Neural progenitor cell (in vitro differentiated cells): ENCODE measurements around the gene KLHL18. TPM values are rescaled to one million over a fixed set of nuclear protein-coding genes. Genes with fewer than 3 reads are reported as not detected.
"Not testable (repeated sequence)": the region's sequence is repeated elsewhere in the genome, so short reads cannot be mapped to it uniquely, and the experiment has no call there.

Source experiments
- DNase-seq: peaks from one replicate; pipeline ENCODE4 v3.0.0-alpha.2; 2016; ENCODE audit warnings: low spot score
- H2AFZ ChIP-seq: fragments of 200-600 bp; sonication (generic); replicated peaks from 2 replicates; pipeline ENCODE4 v1.6.1; 2016; ENCODE audit warnings: antibody characterized with exemption
- H3F3A ChIP-seq: fragments of 200-600 bp; sonication (generic); 2 replicates; pipeline ENCODE4 v1.6.1; 2016; ENCODE audit warnings: antibody characterized with exemption, low read depth
- H3K27ac ChIP-seq: fragments of 200-600 bp; sonication (generic); 2 replicates; pipeline ENCODE4 v1.5.1; 2016; ENCODE audit warnings: mild to moderate bottlenecking
- H3K27me3 ChIP-seq: fragments of 200-600 bp; sonication (generic); 2 replicates; pipeline ENCODE4 v1.6.1; 2016; ENCODE audit warnings: mild to moderate bottlenecking, moderate library complexity
- H3K36me3 ChIP-seq: fragments of 200-600 bp; sonication (generic); 2 replicates; pipeline ENCODE4 v1.5.1; 2016
- H3K4me1 ChIP-seq: fragments of 200-600 bp; sonication (generic); 2 replicates; pipeline ENCODE4 v1.6.1; 2016; ENCODE audit warnings: mixed run types
- H3K4me2 ChIP-seq: fragments of 200-600 bp; sonication (generic); 2 replicates; pipeline ENCODE4 v1.6.1; 2016
- H3K4me3 ChIP-seq: fragments of 200-600 bp; sonication (generic); 2 replicates; pipeline ENCODE4 v1.5.1; 2016
- H3K79me2 ChIP-seq: fragments of 200-600 bp; sonication (generic); 2 replicates; pipeline ENCODE4 v1.6.1; 2016; ENCODE audit warnings: low read depth
- H3K9ac ChIP-seq: fragments of 200-600 bp; sonication (generic); 2 replicates; pipeline ENCODE4 v1.6.1; 2016
- H3K9me3 ChIP-seq: fragments of 200-600 bp; sonication (generic); 2 replicates; pipeline ENCODE4 v1.5.1; 2016; ENCODE audit warnings: low read depth
- H4K20me1 ChIP-seq: fragments of 200-600 bp; sonication (generic); 2 replicates; pipeline ENCODE4 v1.6.1; 2016; ENCODE audit warnings: low read depth
- H3K27ac Mint-ChIP-seq: 3 replicates; pipeline ENCODE4 v1.8.0; 2021; ENCODE audit warnings: mixed read lengths
- H3K27me3 Mint-ChIP-seq: 2 replicates; pipeline ENCODE4 v1.8.0; 2022; ENCODE audit warnings: low read depth, mild to moderate bottlenecking, inconsistent platforms, moderate library complexity, mixed read lengths; ENCODE audit not compliant: insufficient read depth
- H3K36me3 Mint-ChIP-seq: 3 replicates; pipeline ENCODE4 v1.8.0; 2021; ENCODE audit warnings: mixed read lengths
- H3K4me1 Mint-ChIP-seq: 3 replicates; pipeline ENCODE4 v1.8.0; 2021; ENCODE audit warnings: mixed read lengths
- H3K4me3 Mint-ChIP-seq: 3 replicates; pipeline ENCODE4 v1.8.0; 2021; ENCODE audit warnings: mild to moderate bottlenecking, moderate library complexity, mixed read lengths
- H3K9me3 Mint-ChIP-seq: 3 replicates; pipeline ENCODE4 v1.8.0; 2020; ENCODE audit warnings: mixed read lengths
- CTCF ChIP-seq: fragments of 200-600 bp; sonication (generic); IDR thresholded peaks from 2 replicates; pipeline ENCODE4 v1.5.1; 2017; ENCODE audit warnings: antibody characterized with exemption, mild to moderate bottlenecking
- EZH2 ChIP-seq: fragments of 200-600 bp; sonication (generic); IDR thresholded peaks from 2 replicates; pipeline ENCODE4 v1.6.1; 2017; ENCODE audit warnings: antibody characterized with exemption, mild to moderate bottlenecking, moderate library complexity
- EZH2phosphoT487 ChIP-seq: fragments of 200-600 bp; sonication (generic); IDR thresholded peaks from 2 replicates; pipeline ENCODE4 v1.6.1; 2017; ENCODE audit warnings: antibody characterized with exemption
- total RNA-seq: library from RNA; depleted of rRNA; stranded (reverse); fragments of >200 nt; gene quantifications from 2 replicates; pipeline ENCODE4 v1.2.3, GENCODE V29; 2015; ENCODE audit warnings: low replicate concordance

KLHL18 gene
- total RNA-seq, 1 donor from 2014 or later = 7.3 TPM

DNA sequence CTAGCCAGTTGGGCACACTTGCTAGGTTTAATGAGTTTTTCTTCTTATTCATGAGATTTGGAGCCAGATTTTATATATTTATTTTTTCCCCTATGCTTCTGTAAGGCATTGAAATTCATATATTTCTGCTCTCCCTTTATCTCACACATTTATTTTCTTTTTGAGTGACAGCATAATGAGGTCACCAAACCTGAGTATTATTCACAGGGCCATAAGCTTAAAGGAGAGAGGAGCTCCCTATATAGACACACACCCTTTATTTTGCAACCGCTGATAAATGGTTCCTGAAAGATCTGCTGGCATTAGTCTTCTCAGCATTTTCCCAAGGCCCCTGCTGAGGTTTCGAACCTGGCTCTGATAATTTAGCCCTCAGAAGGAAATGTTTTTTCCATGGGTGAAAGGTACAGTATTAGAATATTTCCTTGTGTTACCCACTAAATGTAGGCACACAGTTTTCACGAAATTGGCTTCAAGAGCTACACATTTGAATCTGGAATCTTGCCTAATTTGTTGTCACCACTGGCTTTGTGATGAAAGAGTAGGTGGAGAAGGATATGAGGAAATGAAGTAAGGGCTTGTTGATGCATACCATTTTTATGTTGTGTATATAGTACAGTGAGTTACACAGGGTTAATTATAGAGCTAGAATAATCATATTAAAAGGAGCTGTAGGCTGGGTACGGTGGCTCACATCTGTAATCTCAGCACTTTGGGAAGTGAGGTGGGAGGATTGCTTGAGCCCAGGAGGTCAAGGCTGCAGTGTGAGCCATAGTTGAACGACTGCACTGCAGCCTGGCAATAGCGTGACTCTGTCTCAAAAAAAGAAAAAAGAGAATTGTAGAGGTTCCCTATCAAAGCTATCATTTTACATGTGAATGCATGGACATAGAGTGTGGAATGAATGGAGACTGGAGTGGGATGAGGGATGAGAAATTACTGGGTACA is 6.5 kb downstream of the KLHL18 start:
- Histone ChIP-seq H3K4me2 (no peak overlapping the region), H3K9ac (no peak overlapping the region), H3K79me2 (peaks cover 43% of the 10 kb centered on the region), H2AFZ (no peak overlapping the region), H3K27ac (no peak overlapping the region), H3F3A (no peaks in the 10 kb centered on the region), H3K36me3 (no peaks in the 10 kb centered on the region), H3K9me3 (no peaks in the 10 kb centered on the region), H3K4me3 (no peak overlapping the region), H3K4me1 (no peaks in the 10 kb centered on the region), H3K27me3 (no peaks in the 10 kb centered on the region), H4K20me1 (peaks cover 14% of the 10 kb centered on the region)
- no peak overlapping the region for H3K27ac Mint-ChIP-seq
- H3K4me3 Mint-ChIP-seq = no peak overlapping the region
- TF ChIP-seq EZH2phosphoT487 (no peak), CTCF (no peak), EZH2 (no peak)
- DNase-seq = no peak
- H3K4me1 Mint-ChIP-seq = peaks cover 6% of the 10 kb centered on the region
- no peaks in the 10 kb centered on the region for H3K27me3 Mint-ChIP-seq
- peaks cover 2% of the 10 kb centered on the region for H3K36me3 Mint-ChIP-seq
- H3K9me3 Mint-ChIP-seq = no peaks in the 10 kb centered on the region

DNA sequence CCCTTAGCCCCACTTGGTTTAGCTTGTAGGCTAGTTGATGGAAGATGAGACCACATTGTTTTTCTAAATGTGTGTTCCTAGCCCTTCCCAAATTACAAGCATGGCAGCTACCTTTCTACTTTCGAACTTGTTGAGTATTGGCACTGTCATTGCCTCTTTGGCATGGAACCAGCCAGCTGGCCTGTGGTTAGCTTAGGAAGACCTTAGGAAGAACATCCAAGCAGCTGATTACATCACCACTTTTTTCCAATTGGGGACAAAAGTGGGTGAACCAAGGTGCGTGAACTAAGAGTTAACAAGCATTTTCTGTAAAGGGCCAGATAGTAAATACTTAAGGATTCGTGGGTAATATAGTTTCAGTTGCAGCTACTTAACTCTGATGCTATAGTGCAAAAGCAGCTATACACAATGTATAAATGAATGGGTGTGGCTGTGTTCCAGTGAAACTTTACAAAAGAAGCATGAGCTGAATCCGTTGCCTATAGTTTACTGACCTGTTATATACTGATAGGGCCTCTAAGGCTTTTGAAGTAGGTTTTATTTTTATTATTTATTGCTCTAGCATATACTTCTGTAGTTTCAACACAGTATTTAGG is 8.5 kb downstream of the KLHL18 start:
- peaks cover 10% of the 10 kb centered on the region for H3K4me1 Mint-ChIP-seq
- H3K4me3 ChIP-seq = no peak overlapping the region
- H3K27me3 Mint-ChIP-seq = peaks cover 3% of the 10 kb centered on the region
- H3K27ac Mint-ChIP-seq = no peak overlapping the region
- H3K9ac ChIP-seq = no peak overlapping the region
- DNase-seq = no peak
- H3F3A ChIP-seq = no peaks in the 10 kb centered on the region
- no peak overlapping the region for H3K27ac ChIP-seq
- no peaks in the 10 kb centered on the region for H3K27me3 ChIP-seq
- peaks cover 22% of the 10 kb centered on the region for H4K20me1 ChIP-seq
- no peak overlapping the region for H2AFZ ChIP-seq
- no peak overlapping the region for H3K4me2 ChIP-seq
- no peak overlapping the region for H3K4me3 Mint-ChIP-seq
- no peaks in the 10 kb centered on the region for H3K9me3 ChIP-seq
- no peak for TF ChIP-seq EZH2phosphoT487
- TF ChIP-seq CTCF = no peak
- TF ChIP-seq EZH2 = no peak
- peaks cover 33% of the 10 kb centered on the region for H3K79me2 ChIP-seq
- H3K9me3 Mint-ChIP-seq = no peaks in the 10 kb centered on the region
- peaks cover 2% of the 10 kb centered on the region for H3K36me3 Mint-ChIP-seq
- H3K4me1 ChIP-seq = peaks cover 4% of the 10 kb centered on the region
- no peaks in the 10 kb centered on the region for H3K36me3 ChIP-seq

GRCh38 chr3:47291754-47292420 is 9.1 kb downstream of the KLHL18 start:
- not testable (repeated sequence) for H3K27ac Mint-ChIP-seq, H3K4me2 ChIP-seq, H3F3A ChIP-seq, H3K4me3 ChIP-seq, H3K27me3 ChIP-seq, H3K9ac ChIP-seq, H3K9me3 Mint-ChIP-seq, H3K4me1 ChIP-seq, H3K27me3 Mint-ChIP-seq, H3K4me1 Mint-ChIP-seq, H3K36me3 Mint-ChIP-seq, H3K27ac ChIP-seq, H3K4me3 Mint-ChIP-seq, H3K9me3 ChIP-seq, H3K36me3 ChIP-seq, DNase-seq, H2AFZ ChIP-seq
- H3K79me2 ChIP-seq = peaks cover 31% of the 10 kb centered on the region
- peaks cover 28% of the 10 kb centered on the region for H4K20me1 ChIP-seq
